ENCODE measurements around the gene C6orf47. TPM values are rescaled to one million over a fixed set of nuclear protein-coding genes. Genes with fewer than 3 reads are reported as not detected.

Gene C6orf47
- total and polyA plus RNA-seq, 4 donors, result 2.0 to 10.8 (median 7.4) TPM

DNA sequence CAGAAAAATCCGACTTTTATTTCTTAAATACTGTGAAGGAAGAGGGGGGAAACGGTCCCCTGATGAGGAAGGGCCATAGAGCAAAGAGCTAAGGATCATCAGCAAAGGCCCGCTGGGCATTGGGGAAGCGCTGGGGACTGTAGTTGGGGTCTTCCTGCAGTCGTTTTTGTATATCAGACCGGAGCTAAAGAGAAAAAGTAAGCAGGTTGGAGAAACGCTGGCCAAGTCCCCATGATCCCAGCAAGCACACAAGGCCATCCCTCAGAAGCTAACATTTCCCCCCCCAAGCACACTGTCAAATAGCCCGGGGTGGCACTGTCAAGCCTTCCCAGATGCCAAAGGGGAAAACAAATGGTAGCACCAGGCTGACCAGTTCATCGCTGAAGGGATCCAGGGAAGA lies 21.5 kb downstream of the C6orf47 start:
- peaks cover 0 to 27% (median 22%) of the 10 kb centered on the region in 4 donors for H3K4me1 ChIP-seq (ENCODE audit: control insufficient read depth in 4 of 4, insufficient read depth in 4 of 4, low read length in 3 of 4)
- WGBS, result 91% methylated on average over 9 of the region's 9 CpGs
- TF ChIP-seq, protein P1, sequence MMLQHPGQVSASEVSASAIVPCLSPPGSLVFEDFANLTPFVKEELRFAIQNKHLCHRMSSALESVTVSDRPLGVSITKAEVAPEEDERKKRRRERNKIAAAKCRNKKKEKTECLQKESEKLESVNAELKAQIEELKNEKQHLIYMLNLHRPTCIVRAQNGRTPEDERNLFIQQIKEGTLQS (IDR thresholded peaks at IDR 0.05), result no peak
- TF ChIP-seq, protein P2, sequence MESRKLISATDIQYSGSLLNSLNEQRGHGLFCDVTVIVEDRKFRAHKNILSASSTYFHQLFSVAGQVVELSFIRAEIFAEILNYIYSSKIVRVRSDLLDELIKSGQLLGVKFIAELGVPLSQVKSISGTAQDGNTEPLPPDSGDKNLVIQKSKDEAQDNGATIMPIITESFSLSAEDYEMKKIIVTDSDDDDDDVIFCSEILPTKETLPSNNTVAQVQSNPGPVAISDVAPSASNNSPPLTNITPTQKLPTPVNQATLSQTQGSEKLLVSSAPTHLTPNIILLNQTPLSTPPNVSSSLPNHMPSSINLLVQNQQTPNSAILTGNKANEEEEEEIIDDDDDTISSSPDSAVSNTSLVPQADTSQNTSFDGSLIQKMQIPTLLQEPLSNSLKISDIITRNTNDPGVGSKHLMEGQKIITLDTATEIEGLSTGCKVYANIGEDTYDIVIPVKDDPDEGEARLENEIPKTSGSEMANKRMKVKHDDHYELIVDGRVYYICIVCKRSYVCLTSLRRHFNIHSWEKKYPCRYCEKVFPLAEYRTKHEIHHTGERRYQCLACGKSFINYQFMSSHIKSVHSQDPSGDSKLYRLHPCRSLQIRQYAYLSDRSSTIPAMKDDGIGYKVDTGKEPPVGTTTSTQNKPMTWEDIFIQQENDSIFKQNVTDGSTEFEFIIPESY (IDR thresholded peaks at IDR 0.05), result no peak
- no peak for TF ChIP-seq HNF4G (IDR thresholded peaks at IDR 0.05)
- TF ChIP-seq RXRA (IDR thresholded peaks at IDR 0.05), result no peak
- TF ChIP-seq FOXA1 (IDR thresholded peaks at IDR 0.05), result no peak
- TF ChIP-seq NR2F2 (IDR thresholded peaks at IDR 0.05), result no peak
- no peak for TF ChIP-seq TAF1 (conservative IDR thresholded peaks at IDR 0.05)
- DNase-seq (ENCODE audit: low spot score), result no peak
- no peaks in the 10 kb centered on the region for H3K27me3 ChIP-seq (ENCODE audit: control insufficient read depth in 4 of 4, insufficient read depth in 4 of 4, low read length in 3 of 4)
- no peak overlapping the region for H3K4me3 ChIP-seq (ENCODE audit: low read depth in 1 of 3, low read length in 3 of 3)
- no peaks in the 10 kb centered on the region for H3K9me3 ChIP-seq (ENCODE audit: control insufficient read depth in 4 of 4, low read length in 3 of 4)
- H3K36me3 ChIP-seq (ENCODE audit: control insufficient read depth in 4 of 4, insufficient read depth in 3 of 4, low read depth in 1 of 4, low read length in 3 of 4), result peaks cover 38 to 88% (median 60%) of the 10 kb centered on the region in 4 donors
- H3K27ac ChIP-seq (ENCODE audit: low read depth in 1 of 2, low read length in 2 of 2), result no peak overlapping the region
- no peak overlapping the region for H3K9ac ChIP-seq (ENCODE audit: low read depth in 1 of 2, low read length in 2 of 2)

DNA sequence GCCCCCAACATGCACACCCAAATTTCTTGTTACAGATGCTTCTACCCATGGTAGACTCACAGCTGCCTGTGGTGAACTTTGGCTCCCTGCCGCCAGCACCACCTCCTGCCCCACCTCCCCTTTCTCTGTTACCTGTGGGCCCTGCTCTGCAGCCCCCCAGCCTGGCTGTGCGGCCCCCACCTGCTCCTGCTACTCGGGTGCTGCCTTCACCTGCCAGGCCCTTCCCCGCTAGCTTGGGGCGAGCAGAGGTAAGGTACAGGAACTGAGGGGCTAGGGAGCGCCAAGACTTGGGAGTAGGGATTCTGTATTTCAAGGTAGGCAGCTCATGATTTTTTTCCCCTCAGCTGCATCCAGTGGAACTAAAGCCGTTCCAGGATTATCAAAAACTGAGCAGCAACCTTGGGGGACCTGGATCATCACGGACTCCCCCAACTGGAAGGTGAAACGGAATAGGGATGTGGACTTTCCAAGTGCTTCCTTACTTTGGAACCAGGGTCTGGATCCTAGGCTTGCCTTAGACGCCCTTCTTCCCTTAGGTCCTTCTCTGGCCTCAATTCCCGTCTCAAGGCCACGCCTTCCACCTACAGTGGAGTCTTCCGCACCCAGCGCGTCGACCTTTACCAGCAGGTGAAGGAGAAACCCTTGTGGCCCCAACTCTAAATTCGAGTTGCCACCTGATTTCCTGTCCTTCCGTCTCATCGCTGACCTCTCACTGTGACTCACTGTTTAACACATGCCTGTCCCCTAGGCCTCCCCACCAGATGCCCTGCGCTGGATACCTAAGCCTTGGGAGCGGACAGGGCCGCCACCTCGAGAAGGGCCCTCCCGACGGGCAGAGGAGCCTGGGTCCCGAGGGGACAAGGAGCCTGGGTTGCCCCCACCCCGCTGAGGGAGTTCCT lies 23.6 kb downstream of the C6orf47 start:
- H3K9ac ChIP-seq (ENCODE audit: low read depth in 1 of 2, low read length in 2 of 2), result no peak overlapping the region

More for the DNA sequence above, 23.6 kb downstream of the C6orf47 start:
- Histone ChIP-seq H3K9me3 (ENCODE audit: control insufficient read depth in 4 of 4, low read length in 3 of 4) (no peaks in the 10 kb centered on the region), H3K27me3 (ENCODE audit: control insufficient read depth in 4 of 4, insufficient read depth in 4 of 4, low read length in 3 of 4) (no peaks in the 10 kb centered on the region), H3K27ac (ENCODE audit: low read depth in 1 of 2, low read length in 2 of 2) (no peak overlapping the region), H3K4me1 (ENCODE audit: control insufficient read depth in 4 of 4, insufficient read depth in 4 of 4, low read length in 3 of 4) (peaks cover 2 to 28% (median 19%) of the 10 kb centered on the region in 4 donors), H3K36me3 (ENCODE audit: control insufficient read depth in 4 of 4, insufficient read depth in 3 of 4, low read depth in 1 of 4, low read length in 3 of 4) (peaks cover 38 to 89% (median 56%) of the 10 kb centered on the region in 4 donors), H3K4me3 (ENCODE audit: low read depth in 1 of 3, low read length in 3 of 3) (no peak overlapping the region)
- DNase-seq (ENCODE audit: low spot score), result no peak
- TF ChIP-seq FOXA2 (IDR thresholded peaks at IDR 0.05) (no peak), JUND (IDR thresholded peaks at IDR 0.05) (no peak), RXRA (IDR thresholded peaks at IDR 0.05) (no peak), TAF1 (conservative IDR thresholded peaks at IDR 0.05) (no peak), NR2F2 (IDR thresholded peaks at IDR 0.05) (no peak), HNF4G (IDR thresholded peaks at IDR 0.05) (no peak), HNF4A (conservative IDR thresholded peaks at IDR 0.05) (no peak), RAD21 (IDR thresholded peaks at IDR 0.05) (no peak), SP1 (IDR thresholded peaks at IDR 0.05) (no peak)
- TF ChIP-seq, protein P3, sequence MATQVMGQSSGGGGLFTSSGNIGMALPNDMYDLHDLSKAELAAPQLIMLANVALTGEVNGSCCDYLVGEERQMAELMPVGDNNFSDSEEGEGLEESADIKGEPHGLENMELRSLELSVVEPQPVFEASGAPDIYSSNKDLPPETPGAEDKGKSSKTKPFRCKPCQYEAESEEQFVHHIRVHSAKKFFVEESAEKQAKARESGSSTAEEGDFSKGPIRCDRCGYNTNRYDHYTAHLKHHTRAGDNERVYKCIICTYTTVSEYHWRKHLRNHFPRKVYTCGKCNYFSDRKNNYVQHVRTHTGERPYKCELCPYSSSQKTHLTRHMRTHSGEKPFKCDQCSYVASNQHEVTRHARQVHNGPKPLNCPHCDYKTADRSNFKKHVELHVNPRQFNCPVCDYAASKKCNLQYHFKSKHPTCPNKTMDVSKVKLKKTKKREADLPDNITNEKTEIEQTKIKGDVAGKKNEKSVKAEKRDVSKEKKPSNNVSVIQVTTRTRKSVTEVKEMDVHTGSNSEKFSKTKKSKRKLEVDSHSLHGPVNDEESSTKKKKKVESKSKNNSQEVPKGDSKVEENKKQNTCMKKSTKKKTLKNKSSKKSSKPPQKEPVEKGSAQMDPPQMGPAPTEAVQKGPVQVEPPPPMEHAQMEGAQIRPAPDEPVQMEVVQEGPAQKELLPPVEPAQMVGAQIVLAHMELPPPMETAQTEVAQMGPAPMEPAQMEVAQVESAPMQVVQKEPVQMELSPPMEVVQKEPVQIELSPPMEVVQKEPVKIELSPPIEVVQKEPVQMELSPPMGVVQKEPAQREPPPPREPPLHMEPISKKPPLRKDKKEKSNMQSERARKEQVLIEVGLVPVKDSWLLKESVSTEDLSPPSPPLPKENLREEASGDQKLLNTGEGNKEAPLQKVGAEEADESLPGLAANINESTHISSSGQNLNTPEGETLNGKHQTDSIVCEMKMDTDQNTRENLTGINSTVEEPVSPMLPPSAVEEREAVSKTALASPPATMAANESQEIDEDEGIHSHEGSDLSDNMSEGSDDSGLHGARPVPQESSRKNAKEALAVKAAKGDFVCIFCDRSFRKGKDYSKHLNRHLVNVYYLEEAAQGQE (IDR thresholded peaks at IDR 0.05), result no peak
- TF ChIP-seq, protein P4, sequence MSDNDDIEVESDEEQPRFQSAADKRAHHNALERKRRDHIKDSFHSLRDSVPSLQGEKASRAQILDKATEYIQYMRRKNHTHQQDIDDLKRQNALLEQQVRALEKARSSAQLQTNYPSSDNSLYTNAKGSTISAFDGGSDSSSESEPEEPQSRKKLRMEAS (IDR thresholded peaks at IDR 0.05), result no peak
- TF ChIP-seq, protein P5, sequence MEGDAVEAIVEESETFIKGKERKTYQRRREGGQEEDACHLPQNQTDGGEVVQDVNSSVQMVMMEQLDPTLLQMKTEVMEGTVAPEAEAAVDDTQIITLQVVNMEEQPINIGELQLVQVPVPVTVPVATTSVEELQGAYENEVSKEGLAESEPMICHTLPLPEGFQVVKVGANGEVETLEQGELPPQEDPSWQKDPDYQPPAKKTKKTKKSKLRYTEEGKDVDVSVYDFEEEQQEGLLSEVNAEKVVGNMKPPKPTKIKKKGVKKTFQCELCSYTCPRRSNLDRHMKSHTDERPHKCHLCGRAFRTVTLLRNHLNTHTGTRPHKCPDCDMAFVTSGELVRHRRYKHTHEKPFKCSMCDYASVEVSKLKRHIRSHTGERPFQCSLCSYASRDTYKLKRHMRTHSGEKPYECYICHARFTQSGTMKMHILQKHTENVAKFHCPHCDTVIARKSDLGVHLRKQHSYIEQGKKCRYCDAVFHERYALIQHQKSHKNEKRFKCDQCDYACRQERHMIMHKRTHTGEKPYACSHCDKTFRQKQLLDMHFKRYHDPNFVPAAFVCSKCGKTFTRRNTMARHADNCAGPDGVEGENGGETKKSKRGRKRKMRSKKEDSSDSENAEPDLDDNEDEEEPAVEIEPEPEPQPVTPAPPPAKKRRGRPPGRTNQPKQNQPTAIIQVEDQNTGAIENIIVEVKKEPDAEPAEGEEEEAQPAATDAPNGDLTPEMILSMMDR (IDR thresholded peaks at IDR 0.05; ENCODE audit: low read depth, low read length, missing input control), result no peak
- TF ChIP-seq, protein P1 (IDR thresholded peaks at IDR 0.05), result no peak
- 89% methylated on average over 27 of the region's 27 CpGs for WGBS

Measured in liver (tissue), 9 donors.